HEK293 (cell line): ENCODE data around the gene PPP1R3E.
"Not testable (repeated sequence)": the region's sequence is repeated elsewhere in the genome, so short reads cannot be mapped to it uniquely, and the experiment has no call there.

ENCODE experiments used
- CTCF ChIA-PET: fragments of 350-600 bp; formaldehyde crosslinking; extraction: SDS; loops from one replicate; lab custom pipeline; 2021; ENCODE audit warnings: antibody characterized with exemption; lab: Yijun Ruan, JAX
- POLR2A ChIA-PET: fragments of 300-600 bp; formaldehyde crosslinking; extraction: SDS; loops from one replicate; lab custom pipeline; 2020; ENCODE audit warnings: antibody characterized with exemption, inconsistent platforms; lab: Yijun Ruan, JAX
- H3K27ac ChIP-seq: fragments of 200-500 bp; sonication (Bioruptor generic); 2 replicates; pipeline ENCODE4 v1.5.1; 2014; ENCODE audit warnings: low read depth, low read length, control low read depth, inconsistent platforms; ENCODE audit errors: extremely low read depth
- H3K36me3 ChIP-seq, 2 experiments: fragments of 200-500 bp in 1 of 2; sonication (Bioruptor generic) in 1 of 2; 1 replicate in 1 of 2; 2 replicates in 1 of 2; pipeline ENCODE4 v1.5.1; 2014 to 2017; ENCODE audit warnings: inconsistent platforms in 2 of 2, low read length in 2 of 2; ENCODE audit not compliant: control insufficient read depth in 2 of 2, insufficient read depth in 1 of 2
- H3K4me1 ChIP-seq: fragments of 200-500 bp; sonication (Bioruptor generic); 2 replicates; pipeline ENCODE4 v1.5.1; 2014; ENCODE audit warnings: mild to moderate bottlenecking, low read length, inconsistent platforms; ENCODE audit not compliant: control insufficient read depth, insufficient read depth
- H3K4me3 ChIP-seq: 2 replicates; pipeline ENCODE4 v1.5.1; 2011; ENCODE audit warnings: low read depth, mild to moderate bottlenecking, control low read depth, low read length, moderate library complexity
- H3K9me3 ChIP-seq: fragments of 200-500 bp; sonication (Bioruptor generic); 2 replicates; pipeline ENCODE4 v1.5.1; 2014; ENCODE audit warnings: low read depth, low read length, inconsistent platforms; ENCODE audit not compliant: control insufficient read depth, insufficient read depth
- GLIS2 ChIP-seq: fragments of 450-650 bp; formaldehyde crosslinking; IDR thresholded peaks from 2 replicates; pipeline ENCODE4 v1.5.1; 2016; ENCODE audit warnings: missing biosample characterization, missing genetic modification characterization
- OVOL3 ChIP-seq: fragments of 450-650 bp; formaldehyde crosslinking; IDR thresholded peaks from 2 replicates; pipeline ENCODE4 v1.5.1; 2016; ENCODE audit warnings: missing biosample characterization, missing genetic modification characterization
- ZBTB1 ChIP-seq: fragments of 450-650 bp; formaldehyde crosslinking; IDR thresholded peaks from 2 replicates; pipeline ENCODE4 v1.5.1; 2016; ENCODE audit warnings: missing biosample characterization, missing genetic modification characterization
- ZBTB20 ChIP-seq: fragments of 450-650 bp; formaldehyde crosslinking; IDR thresholded peaks from 2 replicates; pipeline ENCODE4 v1.5.1; 2016; ENCODE audit warnings: missing biosample characterization, missing genetic modification characterization
- ZBTB21 ChIP-seq: fragments of 450-650 bp; formaldehyde crosslinking; IDR thresholded peaks from 2 replicates; pipeline ENCODE4 v1.5.1; 2017; ENCODE audit warnings: missing biosample characterization, missing genetic modification characterization
- ZNF341 ChIP-seq: fragments of 450-650 bp; formaldehyde crosslinking; IDR thresholded peaks from 2 replicates; pipeline ENCODE4; 2016; ENCODE audit warnings: low read depth, missing biosample characterization, missing genetic modification characterization
- ZNF48 ChIP-seq: fragments of 450-650 bp; formaldehyde crosslinking; IDR thresholded peaks from 2 replicates; pipeline ENCODE4 v1.5.1; 2016; ENCODE audit warnings: missing biosample characterization, missing genetic modification characterization
- ZNF544 ChIP-seq: fragments of 450-650 bp; formaldehyde crosslinking; IDR thresholded peaks from 2 replicates; pipeline ENCODE4 v1.5.0; 2017; ENCODE audit warnings: missing biosample characterization, missing genetic modification characterization
- ZNF670 ChIP-seq: fragments of 450-650 bp; formaldehyde crosslinking; IDR thresholded peaks from 2 replicates; pipeline ENCODE4 v1.5.1; 2016; ENCODE audit warnings: missing biosample characterization, missing genetic modification characterization, low read depth
- ZSCAN4 ChIP-seq: fragments of 450-650 bp; formaldehyde crosslinking; IDR thresholded peaks from 2 replicates; pipeline ENCODE4 v1.5.1; 2017; ENCODE audit warnings: missing biosample characterization, missing genetic modification characterization
- TF ChIP-seq, protein P1 (sequence below): fragments of 450-650 bp; formaldehyde crosslinking; IDR thresholded peaks from 2 replicates; pipeline ENCODE4 v1.5.1; 2016; ENCODE audit warnings: missing biosample characterization, missing genetic modification characterization
- TF ChIP-seq, protein P2 (sequence below): fragments of 450-650 bp; IDR thresholded peaks from 2 replicates; pipeline ENCODE4 v1.5.1; 2018; ENCODE audit warnings: missing biosample characterization, missing genetic modification characterization
- TF ChIP-seq, protein P3 (sequence below): fragments of 450-650 bp; formaldehyde crosslinking; IDR thresholded peaks from 2 replicates; pipeline ENCODE4 v1.5.1; 2016; ENCODE audit warnings: missing biosample characterization, missing genetic modification characterization
- TF ChIP-seq, protein P4 (sequence below): fragments of 450-650 bp; formaldehyde crosslinking; IDR thresholded peaks from 2 replicates; pipeline ENCODE4 v1.5.1; 2016; ENCODE audit warnings: missing biosample characterization, missing genetic modification characterization, low read depth
- TF ChIP-seq, protein P5 (sequence below): fragments of 450-650 bp; formaldehyde crosslinking; IDR thresholded peaks from 2 replicates; pipeline ENCODE4 v1.5.1; 2016; ENCODE audit warnings: missing biosample characterization, missing genetic modification characterization

Gene PPP1R3E

DNA sequence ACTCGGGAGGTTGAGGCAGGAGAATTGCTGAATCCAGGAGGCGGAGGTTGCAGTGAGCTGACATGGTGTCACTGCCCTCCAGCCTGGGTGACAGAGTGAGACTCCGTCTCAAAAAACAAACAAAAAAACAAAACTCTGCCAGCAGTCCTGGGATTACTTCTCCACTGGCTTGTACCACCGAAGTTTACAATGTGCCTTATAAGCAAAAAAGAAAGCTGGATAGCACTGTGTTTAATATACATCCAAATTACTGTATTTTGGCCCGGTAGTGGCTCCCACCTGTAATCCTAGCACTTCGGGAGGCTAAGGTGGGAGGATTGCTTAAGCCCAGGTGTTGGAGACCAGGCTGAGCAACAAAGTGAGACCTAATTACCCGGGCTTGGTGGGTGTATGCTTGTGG lies 33.5 kb downstream of the PPP1R3E start:
- CTCF ChIA-PET = interaction anchor here (0.7 to 1.6 kb wide), 2 partner anchors 31 to 57 kb away, joined by 3 to 6 read pairs; no protein-coding TSS in a partner anchor
- Histone ChIP-seq H3K27ac (no peak overlapping the region), H3K9me3 (no peaks in the 10 kb centered on the region), H3K36me3 (no peaks in the 10 kb centered on the region), H3K4me1 (no peaks in the 10 kb centered on the region), H3K4me3 (no peak overlapping the region)
- TF ChIP-seq ZNF670 (tag by site-specific recombination) (no peak), GLIS2 (no peak), ZNF341 (tag by site-specific recombination) (no peak), ZBTB20 (tag by site-specific recombination) (no peak), OVOL3 (tag by site-specific recombination) (no peak), ZBTB21 (tag by site-specific recombination) (no peak), ZSCAN4 (tag by site-specific recombination) (no peak), ZBTB1 (no peak), ZNF544 (tag by site-specific recombination) (no peak), ZNF48 (tag by site-specific recombination) (no peak)
- TF ChIP-seq, protein P1, sequence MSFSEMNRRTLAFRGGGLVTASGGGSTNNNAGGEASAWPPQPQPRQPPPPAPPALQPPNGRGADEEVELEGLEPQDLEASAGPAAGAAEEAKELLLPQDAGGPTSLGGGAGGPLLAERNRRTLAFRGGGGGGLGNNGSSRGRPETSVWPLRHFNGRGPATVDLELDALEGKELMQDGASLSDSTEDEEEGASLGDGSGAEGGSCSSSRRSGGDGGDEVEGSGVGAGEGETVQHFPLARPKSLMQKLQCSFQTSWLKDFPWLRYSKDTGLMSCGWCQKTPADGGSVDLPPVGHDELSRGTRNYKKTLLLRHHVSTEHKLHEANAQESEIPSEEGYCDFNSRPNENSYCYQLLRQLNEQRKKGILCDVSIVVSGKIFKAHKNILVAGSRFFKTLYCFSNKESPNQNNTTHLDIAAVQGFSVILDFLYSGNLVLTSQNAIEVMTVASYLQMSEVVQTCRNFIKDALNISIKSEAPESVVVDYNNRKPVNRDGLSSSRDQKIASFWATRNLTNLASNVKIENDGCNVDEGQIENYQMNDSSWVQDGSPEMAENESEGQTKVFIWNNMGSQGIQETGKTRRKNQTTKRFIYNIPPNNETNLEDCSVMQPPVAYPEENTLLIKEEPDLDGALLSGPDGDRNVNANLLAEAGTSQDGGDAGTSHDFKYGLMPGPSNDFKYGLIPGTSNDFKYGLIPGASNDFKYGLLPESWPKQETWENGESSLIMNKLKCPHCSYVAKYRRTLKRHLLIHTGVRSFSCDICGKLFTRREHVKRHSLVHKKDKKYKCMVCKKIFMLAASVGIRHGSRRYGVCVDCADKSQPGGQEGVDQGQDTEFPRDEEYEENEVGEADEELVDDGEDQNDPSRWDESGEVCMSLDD (tag by site-specific recombination) = no peak
- TF ChIP-seq, protein P2, sequence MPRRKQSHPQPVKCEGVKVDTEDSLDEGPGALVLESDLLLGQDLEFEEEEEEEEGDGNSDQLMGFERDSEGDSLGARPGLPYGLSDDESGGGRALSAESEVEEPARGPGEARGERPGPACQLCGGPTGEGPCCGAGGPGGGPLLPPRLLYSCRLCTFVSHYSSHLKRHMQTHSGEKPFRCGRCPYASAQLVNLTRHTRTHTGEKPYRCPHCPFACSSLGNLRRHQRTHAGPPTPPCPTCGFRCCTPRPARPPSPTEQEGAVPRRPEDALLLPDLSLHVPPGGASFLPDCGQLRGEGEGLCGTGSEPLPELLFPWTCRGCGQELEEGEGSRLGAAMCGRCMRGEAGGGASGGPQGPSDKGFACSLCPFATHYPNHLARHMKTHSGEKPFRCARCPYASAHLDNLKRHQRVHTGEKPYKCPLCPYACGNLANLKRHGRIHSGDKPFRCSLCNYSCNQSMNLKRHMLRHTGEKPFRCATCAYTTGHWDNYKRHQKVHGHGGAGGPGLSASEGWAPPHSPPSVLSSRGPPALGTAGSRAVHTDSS = no peak
- TF ChIP-seq, protein P3, sequence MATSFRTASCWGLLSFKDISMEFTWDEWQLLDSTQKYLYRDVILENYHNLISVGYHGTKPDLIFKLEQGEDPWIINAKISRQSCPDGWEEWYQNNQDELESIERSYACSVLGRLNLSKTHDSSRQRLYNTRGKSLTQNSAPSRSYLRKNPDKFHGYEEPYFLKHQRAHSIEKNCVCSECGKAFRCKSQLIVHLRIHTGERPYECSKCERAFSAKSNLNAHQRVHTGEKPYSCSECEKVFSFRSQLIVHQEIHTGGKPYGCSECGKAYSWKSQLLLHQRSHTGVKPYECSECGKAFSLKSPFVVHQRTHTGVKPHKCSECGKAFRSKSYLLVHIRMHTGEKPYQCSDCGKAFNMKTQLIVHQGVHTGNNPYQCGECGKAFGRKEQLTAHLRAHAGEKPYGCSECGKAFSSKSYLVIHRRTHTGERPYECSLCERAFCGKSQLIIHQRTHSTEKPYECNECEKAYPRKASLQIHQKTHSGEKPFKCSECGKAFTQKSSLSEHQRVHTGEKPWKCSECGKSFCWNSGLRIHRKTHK = no peak
- TF ChIP-seq, protein P4, sequence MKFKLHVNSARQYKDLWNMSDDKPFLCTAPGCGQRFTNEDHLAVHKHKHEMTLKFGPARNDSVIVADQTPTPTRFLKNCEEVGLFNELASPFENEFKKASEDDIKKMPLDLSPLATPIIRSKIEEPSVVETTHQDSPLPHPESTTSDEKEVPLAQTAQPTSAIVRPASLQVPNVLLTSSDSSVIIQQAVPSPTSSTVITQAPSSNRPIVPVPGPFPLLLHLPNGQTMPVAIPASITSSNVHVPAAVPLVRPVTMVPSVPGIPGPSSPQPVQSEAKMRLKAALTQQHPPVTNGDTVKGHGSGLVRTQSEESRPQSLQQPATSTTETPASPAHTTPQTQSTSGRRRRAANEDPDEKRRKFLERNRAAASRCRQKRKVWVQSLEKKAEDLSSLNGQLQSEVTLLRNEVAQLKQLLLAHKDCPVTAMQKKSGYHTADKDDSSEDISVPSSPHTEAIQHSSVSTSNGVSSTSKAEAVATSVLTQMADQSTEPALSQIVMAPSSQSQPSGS (tag by site-specific recombination) = no peak
- TF ChIP-seq, protein P5, sequence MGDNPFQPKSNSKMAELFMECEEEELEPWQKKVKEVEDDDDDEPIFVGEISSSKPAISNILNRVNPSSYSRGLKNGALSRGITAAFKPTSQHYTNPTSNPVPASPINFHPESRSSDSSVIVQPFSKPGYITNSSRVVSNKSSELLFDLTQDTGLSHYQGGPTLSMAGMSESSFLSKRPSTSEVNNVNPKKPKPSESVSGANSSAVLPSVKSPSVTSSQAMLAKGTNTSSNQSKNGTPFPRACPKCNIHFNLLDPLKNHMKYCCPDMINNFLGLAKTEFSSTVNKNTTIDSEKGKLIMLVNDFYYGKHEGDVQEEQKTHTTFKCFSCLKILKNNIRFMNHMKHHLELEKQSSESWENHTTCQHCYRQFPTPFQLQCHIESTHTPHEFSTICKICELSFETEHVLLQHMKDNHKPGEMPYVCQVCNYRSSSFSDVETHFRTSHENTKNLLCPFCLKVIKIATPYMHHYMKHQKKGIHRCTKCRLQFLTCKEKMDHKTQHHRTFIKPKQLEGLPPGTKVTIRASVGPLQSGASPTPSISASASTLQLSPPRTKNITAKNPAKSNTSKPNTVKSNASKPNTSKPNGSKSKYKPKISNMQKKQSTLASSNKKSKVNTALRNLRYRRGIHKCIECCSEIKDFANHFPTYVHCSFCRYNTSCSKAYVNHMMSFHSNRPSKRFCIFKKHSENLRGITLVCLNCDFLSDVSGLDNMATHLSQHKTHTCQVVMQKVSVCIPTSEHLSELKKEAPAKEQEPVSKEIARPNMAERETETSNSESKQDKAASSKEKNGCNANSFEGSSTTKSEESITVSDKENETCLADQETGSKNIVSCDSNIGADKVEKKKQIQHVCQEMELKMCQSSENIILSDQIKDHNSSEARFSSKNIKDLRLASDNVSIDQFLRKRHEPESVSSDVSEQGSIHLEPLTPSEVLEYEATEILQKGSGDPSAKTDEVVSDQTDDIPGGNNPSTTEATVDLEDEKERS (tag by site-specific recombination) = no peak
- POLR2A ChIA-PET = interaction anchor here (1.2 kb wide), 1 partner anchor 18 kb away, joined by 3 read pairs; no protein-coding TSS in a partner anchor

DNA sequence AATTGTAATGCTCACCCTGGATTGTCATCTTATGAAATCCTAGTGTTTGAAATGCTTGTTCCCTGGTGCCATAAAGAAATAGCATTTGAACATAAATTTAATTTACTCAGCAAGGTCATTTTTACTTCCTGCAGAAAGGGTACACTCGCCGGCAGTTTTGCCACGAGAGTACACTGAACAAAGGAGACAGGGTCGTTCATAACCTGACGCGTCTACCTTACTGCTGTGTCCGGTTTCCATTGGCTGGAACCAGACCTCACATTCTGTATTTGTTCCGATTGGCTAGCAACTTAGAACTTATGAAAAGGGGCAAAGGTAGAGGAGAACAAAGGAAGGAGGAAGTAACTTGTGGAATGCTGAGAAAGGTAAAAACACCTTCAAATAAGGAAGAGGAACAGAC lies 41.8 kb downstream of the PPP1R3E start:
- POLR2A ChIA-PET, H3K4me1 ChIP-seq: not testable (repeated sequence)
- CTCF ChIA-PET = interaction anchor here (0.6 to 1.0 kb wide), 3 partner anchors 27 to 140 kb away, joined by 3 to 5 read pairs (median 4); no protein-coding TSS in a partner anchor

More for the DNA sequence above, 41.8 kb downstream of the PPP1R3E start:
- not testable (repeated sequence) for H3K9me3 ChIP-seq, H3K4me3 ChIP-seq, H3K36me3 ChIP-seq, H3K27ac ChIP-seq
